Measurements from ENCODE around the gene H6PD. TPM values are rescaled to one million over a fixed set of nuclear protein-coding genes. Genes with fewer than 3 reads are reported as not detected.

The H6PD gene
- total RNA-seq, 4 donors from 2014 or later: 37.3 to 65.1 (median 44.4) TPM

- in situ Hi-C loops (cut with MboI; ENCODE audit: low sequenced_read_pairs in 4 of 4): no loop called here
- ATAC-seq: no peak
Measured at GRCh38 chr1:9222846-9223625, 11.5 kb upstream of the H6PD start.

DNA sequence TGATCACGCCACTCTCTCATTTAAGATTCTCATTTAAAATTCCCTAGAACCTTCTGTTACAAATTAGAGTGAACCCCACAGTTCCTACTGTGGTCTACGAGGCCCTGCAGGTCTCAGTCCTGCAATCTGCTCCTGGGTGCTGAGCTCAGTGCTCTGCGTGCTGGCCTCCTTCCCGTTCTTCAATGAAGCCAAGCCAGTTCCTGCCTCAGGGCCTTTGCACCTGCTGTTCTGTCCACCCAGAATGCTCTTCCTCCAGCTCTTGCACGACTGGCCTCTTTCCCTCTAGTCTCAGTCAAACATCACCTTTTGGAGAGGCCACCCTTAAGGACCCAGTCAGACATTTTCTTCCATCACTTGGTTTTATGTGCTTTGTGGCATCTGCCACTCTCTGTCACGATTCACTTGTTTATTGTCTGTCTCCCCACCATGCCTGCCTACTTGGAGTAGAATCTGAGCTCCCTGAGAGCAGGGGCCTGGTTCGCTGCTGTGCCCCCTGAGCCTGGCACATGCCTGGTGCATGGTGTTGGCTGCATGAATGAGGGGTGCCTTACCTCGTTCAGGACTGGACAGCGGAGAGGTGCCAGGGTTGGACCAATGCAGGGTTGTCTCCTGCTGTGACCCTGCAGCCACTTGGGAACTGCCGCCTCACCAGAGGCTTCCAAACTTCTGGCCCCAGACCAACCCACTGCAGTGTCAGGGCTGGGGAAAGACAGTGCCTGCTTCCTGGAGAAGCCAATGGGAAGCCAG lies 9.7 kb upstream of the H6PD start:
- TF ChIP-seq CTCF (IDR thresholded peaks at IDR 0.05 in 4 of 5, conservative IDR thresholded peaks at IDR 0.05 in 1 of 5) (no peak), POLR2A (IDR thresholded peaks at IDR 0.05) (no peak)
- Histone ChIP-seq H3K4me1 (no peaks in the 10 kb centered on the region), H3K4me3 (no peak overlapping the region), H3K27ac (no peak overlapping the region), H3K27me3 (no peaks in the 10 kb centered on the region), H3K36me3 (no peaks in the 10 kb centered on the region), H3K9me3 (no peaks in the 10 kb centered on the region)
- intact Hi-C loops (cut with DNase I; ENCODE audit: low total_unique reads) (no loop called here), in situ Hi-C loops (cut with MboI; ENCODE audit: low sequenced_read_pairs in 4 of 4) (no loop called here)
- DNase-seq: no peak
- no peak for ATAC-seq

More at GRCh38 chr1:9222846-9223625, 11.5 kb upstream of the H6PD start:
- intact Hi-C loops (cut with DNase I; ENCODE audit: low total_unique reads): no loop called here
- Histone ChIP-seq H3K4me1 (no peaks in the 10 kb centered on the region), H3K36me3 (no peaks in the 10 kb centered on the region), H3K9me3 (no peaks in the 10 kb centered on the region), H3K27me3 (no peaks in the 10 kb centered on the region), H3K4me3 (no peak overlapping the region), H3K27ac (no peak overlapping the region)
- TF ChIP-seq POLR2A (IDR thresholded peaks at IDR 0.05) (no peak), CTCF (IDR thresholded peaks at IDR 0.05 in 4 of 5, conservative IDR thresholded peaks at IDR 0.05 in 1 of 5) (no peak)
- no peak for DNase-seq

DNA sequence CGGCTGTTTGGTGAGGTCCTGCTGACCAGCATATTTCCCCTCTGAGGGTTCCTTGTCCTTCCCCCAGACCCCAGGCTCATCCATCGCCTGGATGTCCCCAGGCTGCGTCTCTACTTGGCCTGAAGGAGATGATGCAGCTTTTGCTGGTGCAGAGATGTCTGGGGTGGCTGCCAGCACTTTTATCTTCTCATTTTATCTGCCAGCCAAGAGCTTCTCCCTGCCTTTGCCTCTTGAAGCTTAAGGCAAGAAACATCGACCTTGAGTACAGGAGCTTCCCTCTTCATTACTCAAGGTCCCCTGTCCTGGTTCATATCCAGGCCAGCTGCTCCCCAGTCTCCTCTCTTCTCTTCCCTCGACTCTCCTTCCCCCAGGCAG lies 9.2 kb upstream of the H6PD start:
- in situ Hi-C loops (cut with MboI; ENCODE audit: low sequenced_read_pairs in 4 of 4): no loop called here
- H3K4me1 ChIP-seq: no peaks in the 10 kb centered on the region
- no peak overlapping the region for H3K27ac ChIP-seq
- no peaks in the 10 kb centered on the region for H3K36me3 ChIP-seq
- no peaks in the 10 kb centered on the region for H3K27me3 ChIP-seq
- H3K4me3 ChIP-seq: no peak overlapping the region
- intact Hi-C loops (cut with DNase I; ENCODE audit: low total_unique reads): no loop called here
- H3K9me3 ChIP-seq: no peaks in the 10 kb centered on the region
- TF ChIP-seq POLR2A (IDR thresholded peaks at IDR 0.05): no peak
- no peak for TF ChIP-seq CTCF (IDR thresholded peaks at IDR 0.05 in 4 of 5, conservative IDR thresholded peaks at IDR 0.05 in 1 of 5)
- no peak for ATAC-seq
- no peak for DNase-seq

DNA sequence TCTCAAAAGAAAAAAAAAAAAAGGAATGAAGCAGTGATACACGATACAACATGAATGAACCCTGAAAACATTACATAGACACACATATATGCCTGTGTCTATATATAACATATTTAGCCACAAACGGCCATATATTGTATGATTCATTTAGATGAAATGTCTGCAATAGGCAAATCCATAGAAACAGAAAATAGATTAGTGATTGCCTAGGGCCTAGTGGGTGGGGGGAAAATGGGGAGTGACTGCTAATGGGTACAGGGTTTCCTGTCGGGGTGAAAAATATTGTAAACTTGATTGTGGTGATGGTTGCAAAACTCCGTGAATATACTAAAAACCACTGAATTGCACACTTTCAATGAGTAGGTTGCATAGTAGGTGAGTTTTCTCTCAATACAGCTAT lies 6.0 kb upstream of the H6PD start:
- in situ Hi-C loops (cut with MboI; ENCODE audit: low sequenced_read_pairs in 4 of 4) (no loop called here), intact Hi-C loops (cut with DNase I; ENCODE audit: low total_unique reads) (no loop called here)
- TF ChIP-seq CTCF (IDR thresholded peaks at IDR 0.05 in 4 of 5, conservative IDR thresholded peaks at IDR 0.05 in 1 of 5) (no peak), POLR2A (IDR thresholded peaks at IDR 0.05) (no peak)
- Histone ChIP-seq H3K27ac (no peak overlapping the region), H3K27me3 (no peaks in the 10 kb centered on the region), H3K9me3 (no peaks in the 10 kb centered on the region), H3K4me1 (peaks cover 18 to 24% of the 10 kb centered on the region in 2 donors), H3K4me3 (no peak overlapping the region), H3K36me3 (no peaks in the 10 kb centered on the region)
- no peak for ATAC-seq
- DNase-seq: no peak

All from gastrocnemius medialis (tissue), 4 donors.